HL-60/S4 treated with phorbol 12-myristate 13-acetate at 8.2 ng/mL for 4 days and 3 days (cell line): Measurements from ENCODE around the gene ZNF93.
"Not testable (repeated sequence)": the region's sequence is repeated elsewhere in the genome, so short reads cannot be mapped to it uniquely, and the experiment has no call there.

Experiments
- in situ Hi-C: fragments of 300-500 bp; cut with MboI; formaldehyde crosslinking; loops from 2 replicates; pipeline ENCODE4 v1.15.0; 2022; ENCODE audit warnings: low sequenced_read_pairs

ZNF93 gene

GRCh38 chr19:19900729-19901444 is at the start of gene ZNF93:
Gene ZNF93 (plus strand): TSS chr19:19900946. CDS start chr19:19901089, 143 bp downstream.
- in situ Hi-C loops: no loop called here

- in situ Hi-C loops: not testable (repeated sequence)
Measured at GRCh38 chr19:19851740-19852139, 49.0 kb upstream of the ZNF93 start.

- in situ Hi-C loops: no loop called here
Measured at GRCh38 chr19:19858751-19859150, 42.0 kb upstream of the ZNF93 start.

- in situ Hi-C loops: no loop called here
Measured at GRCh38 chr19:19860756-19861390, 39.9 kb upstream of the ZNF93 start.

- in situ Hi-C loops: no loop called here
Measured at GRCh38 chr19:19865750-19866610, 34.8 kb upstream of the ZNF93 start, which contains the start of gene ZNF253. Gene ZNF253 (plus strand): TSS chr19:19865882. CDS start chr19:19865997, 115 bp downstream.

GRCh38 chr19:19866611-19867248 is 34.0 kb upstream of the ZNF93 start:
- in situ Hi-C loops: no loop called here

GRCh38 chr19:19870086-19870485 is 30.7 kb upstream of the ZNF93 start:
- in situ Hi-C loops: not testable (repeated sequence)

- in situ Hi-C loops: no loop called here
Measured at GRCh38 chr19:19871932-19872331, 28.8 kb upstream of the ZNF93 start.

- in situ Hi-C loops: no loop called here
Measured at GRCh38 chr19:19873381-19873780, 27.4 kb upstream of the ZNF93 start.

GRCh38 chr19:19877724-19878123 is 23.0 kb upstream of the ZNF93 start:
- in situ Hi-C loops: no loop called here

GRCh38 chr19:19884583-19884982 is 16.2 kb upstream of the ZNF93 start:
- in situ Hi-C loops: no loop called here

- in situ Hi-C loops: not testable (repeated sequence)
Measured at GRCh38 chr19:19892055-19892941, 8.4 kb upstream of the ZNF93 start.

GRCh38 chr19:19900139-19900728 is 512 bp upstream of the ZNF93 start:
- in situ Hi-C loops: no loop called here

- in situ Hi-C loops: not testable (repeated sequence)
Measured at GRCh38 chr19:19907551-19907950, 6.8 kb downstream of the ZNF93 start.

- in situ Hi-C loops: no loop called here
Measured at GRCh38 chr19:19909654-19910053, 8.9 kb downstream of the ZNF93 start.

- in situ Hi-C loops: no loop called here
Measured at GRCh38 chr19:19911150-19911549, 10.4 kb downstream of the ZNF93 start.

- in situ Hi-C loops: no loop called here
Measured at GRCh38 chr19:19914596-19914995, 13.8 kb downstream of the ZNF93 start.

GRCh38 chr19:19930417-19930816 is 29.7 kb downstream of the ZNF93 start:
- in situ Hi-C loops: not testable (repeated sequence)

- in situ Hi-C loops: not testable (repeated sequence)
Measured at GRCh38 chr19:19933432-19934314, 32.9 kb downstream of the ZNF93 start.
